ENCODE measurements around the gene DLG2.
"Not testable (repeated sequence)": the region's sequence is repeated elsewhere in the genome, so short reads cannot be mapped to it uniquely, and the experiment has no call there.

DLG2 gene

DNA sequence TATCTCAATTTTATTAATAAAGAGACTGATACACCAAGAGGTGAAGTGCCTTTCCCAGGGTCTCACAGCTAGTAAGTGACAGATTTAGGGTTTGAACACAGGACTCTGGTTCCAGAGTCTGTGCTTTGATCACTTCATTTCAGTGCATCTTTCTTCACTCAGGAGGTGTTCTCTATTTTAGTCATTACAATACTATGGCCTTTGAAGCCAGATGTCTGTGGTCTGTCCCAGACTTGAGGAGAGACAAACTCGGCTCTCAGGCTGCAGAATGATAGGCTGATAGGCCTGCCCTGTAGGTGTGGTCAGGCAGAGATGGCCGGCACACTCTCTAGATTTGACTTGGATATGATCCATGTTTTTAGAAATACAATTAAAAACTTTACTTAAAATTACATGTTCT is 1862.5 kb downstream of the DLG2 start:
- no peaks in the 10 kb centered on the region for H3K4me1 Mint-ChIP-seq
- ATAC-seq (replicated peaks; ENCODE audit: extremely low read depth, poor library complexity, severe bottlenecking) (no peak), DNase-seq (ENCODE audit: low spot score in 2 of 2) (no peak)
- H3K27me3 Mint-ChIP-seq: no peaks in the 10 kb centered on the region
- peaks cover under 1% of the 10 kb centered on the region for H3K36me3 Mint-ChIP-seq (ENCODE audit: insufficient read depth)
- H3K4me3 Mint-ChIP-seq: no peak overlapping the region
- peaks cover 6% of the 10 kb centered on the region for H3K9me3 Mint-ChIP-seq
- no peak overlapping the region for H3K27ac Mint-ChIP-seq (ENCODE audit: low read depth)

GRCh38 chr11:83760932-83761331 is 1866.2 kb downstream of the DLG2 start:
- no peaks in the 10 kb centered on the region for H3K4me1 Mint-ChIP-seq
- no peaks in the 10 kb centered on the region for H3K27me3 Mint-ChIP-seq
- ATAC-seq (replicated peaks; ENCODE audit: extremely low read depth, poor library complexity, severe bottlenecking): no peak
- no peak overlapping the region for H3K27ac Mint-ChIP-seq (ENCODE audit: low read depth)
- no peaks in the 10 kb centered on the region for H3K36me3 Mint-ChIP-seq (ENCODE audit: insufficient read depth)
- H3K9me3 Mint-ChIP-seq: peaks cover 6% of the 10 kb centered on the region
- H3K4me3 Mint-ChIP-seq: no peak overlapping the region
- no peak for DNase-seq (ENCODE audit: low spot score in 2 of 2)

DNA sequence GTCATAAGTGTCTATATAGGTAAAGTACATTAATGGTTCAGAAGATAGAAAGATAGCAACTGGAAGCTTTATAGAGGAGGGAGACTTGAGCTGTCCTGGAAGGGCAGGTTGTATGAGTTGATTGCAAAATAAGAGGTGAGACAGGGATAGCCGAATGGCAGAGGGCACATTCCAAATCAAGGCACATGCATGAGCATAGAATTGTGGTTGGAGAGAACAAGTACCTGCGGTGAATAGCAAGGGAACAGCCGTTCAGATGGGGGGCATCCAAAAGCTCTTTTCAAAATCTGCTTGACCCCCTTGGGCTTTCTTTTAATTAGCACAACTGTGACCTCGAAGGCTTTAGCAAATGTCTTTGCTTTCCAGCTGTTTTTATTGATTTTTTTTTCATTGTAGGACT is 1868.0 kb downstream of the DLG2 start:
- no peak for ATAC-seq (replicated peaks; ENCODE audit: extremely low read depth, poor library complexity, severe bottlenecking)
- H3K27ac Mint-ChIP-seq (ENCODE audit: low read depth): no peak overlapping the region
- H3K27me3 Mint-ChIP-seq: no peaks in the 10 kb centered on the region
- H3K9me3 Mint-ChIP-seq: peaks cover 6% of the 10 kb centered on the region
- no peak overlapping the region for H3K4me3 Mint-ChIP-seq
- DNase-seq (ENCODE audit: low spot score in 2 of 2): no peak
- no peaks in the 10 kb centered on the region for H3K4me1 Mint-ChIP-seq
- H3K36me3 Mint-ChIP-seq (ENCODE audit: insufficient read depth): no peaks in the 10 kb centered on the region

DNA sequence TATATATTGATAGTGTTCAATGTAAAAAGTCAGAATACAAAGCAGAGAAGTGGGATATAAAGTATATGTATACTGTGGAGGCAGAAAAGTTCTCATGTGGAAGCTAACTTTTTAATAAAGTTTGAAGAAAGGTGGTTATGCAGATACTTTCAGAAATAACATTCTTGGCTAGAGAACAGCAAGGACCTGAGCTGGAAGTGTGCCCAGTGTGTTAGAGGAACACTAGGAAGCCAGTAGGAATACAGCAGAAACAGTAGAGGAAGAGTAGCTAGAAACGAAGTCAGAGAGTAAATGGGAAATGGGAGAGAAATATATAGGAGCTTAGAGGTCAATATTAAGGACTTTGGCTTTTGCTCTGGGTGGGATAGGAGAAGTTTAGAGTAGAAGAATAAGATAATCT is 1876.1 kb downstream of the DLG2 start:
- peaks cover 7% of the 10 kb centered on the region for H3K27me3 Mint-ChIP-seq
- peaks cover 5% of the 10 kb centered on the region for H3K9me3 Mint-ChIP-seq
- DNase-seq (ENCODE audit: low spot score in 2 of 2): no peak
- no peaks in the 10 kb centered on the region for H3K36me3 Mint-ChIP-seq (ENCODE audit: insufficient read depth)
- H3K4me1 Mint-ChIP-seq: no peaks in the 10 kb centered on the region
- ATAC-seq (replicated peaks; ENCODE audit: extremely low read depth, poor library complexity, severe bottlenecking): no peak
- no peak overlapping the region for H3K27ac Mint-ChIP-seq (ENCODE audit: low read depth)
- H3K4me3 Mint-ChIP-seq: no peak overlapping the region

DNA sequence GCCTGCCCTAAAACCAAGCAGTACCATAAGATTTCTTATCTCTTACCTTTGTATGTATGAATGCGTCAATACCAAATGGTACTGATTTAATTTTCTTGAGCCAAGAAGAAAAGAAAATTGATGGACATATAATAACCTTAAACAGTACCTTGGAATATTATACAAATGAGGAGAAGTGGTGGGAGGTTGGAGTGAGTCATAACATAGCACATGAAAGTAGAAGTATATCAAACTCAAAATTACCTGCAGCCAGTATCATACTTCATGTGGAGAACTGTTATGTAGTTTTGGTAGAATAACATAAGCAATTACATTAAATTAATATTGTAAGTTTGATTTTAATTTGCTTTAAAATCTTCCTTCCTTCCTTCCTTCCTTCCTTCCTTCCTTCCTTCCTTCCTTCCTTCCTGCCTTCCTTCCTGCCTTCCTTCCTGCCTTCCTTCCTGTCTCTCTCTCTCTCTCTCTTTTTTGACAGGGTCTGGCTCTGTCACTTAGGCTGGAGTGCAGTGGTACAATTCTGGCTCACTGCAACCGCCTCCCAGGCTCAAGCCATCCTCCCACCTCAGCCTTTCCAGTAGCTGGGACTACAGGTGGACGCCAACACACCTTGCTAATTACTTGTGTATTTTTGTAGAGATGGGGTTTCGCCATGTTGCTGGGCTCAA is 1880.1 kb downstream of the DLG2 start:
- Mint-ChIP-seq H3K9me3 (peaks cover 10% of the 10 kb centered on the region), H3K4me3 (no peak overlapping the region), H3K27me3 (peaks cover 7% of the 10 kb centered on the region), H3K4me1 (no peaks in the 10 kb centered on the region), H3K36me3 (ENCODE audit: insufficient read depth) (no peaks in the 10 kb centered on the region), H3K27ac (ENCODE audit: low read depth) (no peak overlapping the region)
- ATAC-seq (replicated peaks; ENCODE audit: extremely low read depth, poor library complexity, severe bottlenecking): no peak
- no peak for DNase-seq (ENCODE audit: low spot score in 2 of 2)

DNA sequence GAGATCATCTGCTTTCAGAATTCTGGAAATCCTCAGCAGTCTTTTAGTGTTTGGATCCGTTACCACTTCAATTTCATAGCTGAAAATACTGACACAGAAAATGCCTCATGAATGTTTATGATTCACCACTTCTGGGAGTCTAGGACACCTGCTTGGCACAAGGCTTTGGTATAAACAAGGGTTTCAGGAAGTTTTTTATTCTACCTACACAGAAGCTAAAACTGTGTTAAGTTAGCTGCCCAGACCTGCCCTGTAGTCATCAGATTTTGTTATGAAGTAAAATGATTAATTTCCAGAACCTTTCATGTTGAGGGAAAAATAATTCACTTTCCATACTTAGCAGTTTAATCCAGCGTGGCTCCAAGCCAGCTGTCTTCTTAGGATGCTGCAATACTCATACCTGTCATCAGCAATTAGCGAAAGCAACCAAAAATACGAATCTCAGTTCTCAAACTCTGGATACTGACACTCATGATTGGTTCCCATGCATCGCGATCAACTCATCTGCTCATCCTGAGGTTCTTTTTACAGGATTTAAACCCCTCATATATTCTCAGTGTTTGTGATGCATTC is 1882.4 kb downstream of the DLG2 start:
- H3K4me1 Mint-ChIP-seq: no peaks in the 10 kb centered on the region
- no peaks in the 10 kb centered on the region for H3K27me3 Mint-ChIP-seq
- no peak overlapping the region for H3K27ac Mint-ChIP-seq (ENCODE audit: low read depth)
- no peaks in the 10 kb centered on the region for H3K36me3 Mint-ChIP-seq (ENCODE audit: insufficient read depth)
- no peak overlapping the region for H3K4me3 Mint-ChIP-seq
- no peak for DNase-seq (ENCODE audit: low spot score in 2 of 2)
- no peak for ATAC-seq (replicated peaks; ENCODE audit: extremely low read depth, poor library complexity, severe bottlenecking)
- peaks cover 5% of the 10 kb centered on the region for H3K9me3 Mint-ChIP-seq

GRCh38 chr11:83736684-83737083 is 1890.5 kb downstream of the DLG2 start:
- Mint-ChIP-seq H3K9me3 (peaks cover 6% of the 10 kb centered on the region), H3K4me1 (no peaks in the 10 kb centered on the region), H3K27me3 (no peaks in the 10 kb centered on the region), H3K4me3 (no peak overlapping the region), H3K27ac (ENCODE audit: low read depth) (no peak overlapping the region), H3K36me3 (ENCODE audit: insufficient read depth) (no peaks in the 10 kb centered on the region)
- ATAC-seq (replicated peaks; ENCODE audit: extremely low read depth, poor library complexity, severe bottlenecking): no peak
- no peak for DNase-seq (ENCODE audit: low spot score in 2 of 2)

DNA sequence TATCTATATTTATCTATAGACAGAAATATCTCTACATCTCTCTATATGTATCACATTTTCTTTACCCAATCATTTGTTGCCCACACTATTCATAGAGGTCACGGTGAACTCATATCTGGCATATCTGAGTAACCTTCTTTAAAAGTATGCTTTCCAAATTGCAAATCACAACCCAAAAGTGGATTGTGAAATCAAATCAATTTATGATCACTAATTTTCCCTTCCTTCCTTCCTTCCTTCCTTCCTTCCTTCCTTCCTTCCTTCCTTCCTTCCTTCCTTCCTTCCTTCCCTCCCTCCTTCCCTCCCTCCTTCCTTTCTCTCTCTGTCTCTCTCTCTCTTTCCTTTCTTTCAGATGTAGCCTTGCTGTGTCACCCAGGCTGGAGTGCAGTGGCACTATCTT is 1893.0 kb downstream of the DLG2 start:
- H3K27ac Mint-ChIP-seq (ENCODE audit: low read depth): no peak overlapping the region
- no peaks in the 10 kb centered on the region for H3K36me3 Mint-ChIP-seq (ENCODE audit: insufficient read depth)
- ATAC-seq (replicated peaks; ENCODE audit: extremely low read depth, poor library complexity, severe bottlenecking) (no peak), DNase-seq (ENCODE audit: low spot score in 2 of 2) (no peak)
- H3K9me3 Mint-ChIP-seq: peaks cover 6% of the 10 kb centered on the region
- no peak overlapping the region for H3K4me3 Mint-ChIP-seq
- H3K27me3 Mint-ChIP-seq: no peaks in the 10 kb centered on the region
- no peaks in the 10 kb centered on the region for H3K4me1 Mint-ChIP-seq

DNA sequence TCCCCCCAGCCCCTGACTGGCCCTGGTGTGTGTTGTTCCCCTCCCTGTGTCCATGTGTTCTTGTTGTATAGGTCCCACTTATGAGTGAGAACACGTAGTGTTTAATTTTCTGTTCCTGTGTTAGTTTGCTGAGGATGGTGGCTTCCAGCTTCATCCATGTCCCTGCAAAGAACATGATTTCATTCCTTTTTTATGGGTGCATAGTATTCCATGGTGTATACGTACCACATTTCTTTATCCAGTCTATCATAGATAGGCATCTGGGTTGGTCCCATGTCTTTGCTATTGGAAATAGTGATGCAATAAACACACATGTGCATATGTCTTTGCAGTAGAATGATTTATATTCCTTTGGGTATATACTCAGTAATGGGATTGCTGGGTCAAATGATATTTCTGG is 1895.9 kb downstream of the DLG2 start:
- not testable (repeated sequence) for H3K9me3 Mint-ChIP-seq; H3K4me3 Mint-ChIP-seq; H3K27ac Mint-ChIP-seq (ENCODE audit: low read depth); H3K4me1 Mint-ChIP-seq; H3K36me3 Mint-ChIP-seq (ENCODE audit: insufficient read depth); DNase-seq (ENCODE audit: low spot score in 2 of 2); ATAC-seq (replicated peaks; ENCODE audit: extremely low read depth, poor library complexity, severe bottlenecking); H3K27me3 Mint-ChIP-seq

- Mint-ChIP-seq H3K27ac (ENCODE audit: low read depth) (no peak overlapping the region), H3K9me3 (no peaks in the 10 kb centered on the region), H3K36me3 (ENCODE audit: insufficient read depth) (no peaks in the 10 kb centered on the region), H3K4me1 (peaks cover 7% of the 10 kb centered on the region), H3K4me3 (no peak overlapping the region), H3K27me3 (peaks cover 8% of the 10 kb centered on the region)
- DNase-seq (ENCODE audit: low spot score in 2 of 2) (no peak), ATAC-seq (replicated peaks; ENCODE audit: extremely low read depth, poor library complexity, severe bottlenecking) (no peak)
Measured at GRCh38 chr11:83728281-83728680, 1898.9 kb downstream of the DLG2 start.

DNA sequence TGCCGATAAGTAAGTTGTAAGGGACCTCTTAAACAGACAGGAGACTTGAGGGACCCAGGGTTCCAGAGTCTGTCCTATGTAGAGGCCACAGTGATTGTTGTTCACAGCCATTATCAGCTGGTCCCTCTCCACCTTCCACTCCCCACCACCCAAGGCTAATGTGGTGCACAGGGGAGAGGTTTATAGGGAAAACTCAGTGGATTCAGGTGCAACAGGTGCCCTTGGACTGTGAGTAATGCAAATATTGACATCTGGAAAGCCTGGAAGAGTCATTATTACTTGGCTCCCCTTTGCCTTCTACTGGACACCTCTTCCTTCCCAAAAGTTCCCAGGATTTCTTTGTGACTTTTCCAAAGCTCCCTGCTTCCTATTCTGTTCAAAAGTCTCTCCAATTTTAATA is 1899.9 kb downstream of the DLG2 start:
- no peak overlapping the region for H3K4me3 Mint-ChIP-seq

GRCh38 chr11:83726316-83726715 is 1900.8 kb downstream of the DLG2 start:
- Mint-ChIP-seq H3K27me3 (peaks cover 8% of the 10 kb centered on the region), H3K36me3 (ENCODE audit: insufficient read depth) (no peaks in the 10 kb centered on the region), H3K4me3 (no peak overlapping the region), H3K9me3 (no peaks in the 10 kb centered on the region), H3K27ac (ENCODE audit: low read depth) (no peak overlapping the region), H3K4me1 (peaks cover 7% of the 10 kb centered on the region)
- no peak for ATAC-seq (replicated peaks; ENCODE audit: extremely low read depth, poor library complexity, severe bottlenecking)
- DNase-seq (ENCODE audit: low spot score in 2 of 2): no peak

More for the DNA sequence above, 1899.9 kb downstream of the DLG2 start:
- ATAC-seq (replicated peaks; ENCODE audit: extremely low read depth, poor library complexity, severe bottlenecking) (no peak), DNase-seq (ENCODE audit: low spot score in 2 of 2) (no peak)
- H3K27me3 Mint-ChIP-seq: peaks cover 8% of the 10 kb centered on the region
- no peak overlapping the region for H3K27ac Mint-ChIP-seq (ENCODE audit: low read depth)
- peaks cover 7% of the 10 kb centered on the region for H3K4me1 Mint-ChIP-seq
- H3K9me3 Mint-ChIP-seq: no peaks in the 10 kb centered on the region
- H3K36me3 Mint-ChIP-seq (ENCODE audit: insufficient read depth): no peaks in the 10 kb centered on the region

DNA sequence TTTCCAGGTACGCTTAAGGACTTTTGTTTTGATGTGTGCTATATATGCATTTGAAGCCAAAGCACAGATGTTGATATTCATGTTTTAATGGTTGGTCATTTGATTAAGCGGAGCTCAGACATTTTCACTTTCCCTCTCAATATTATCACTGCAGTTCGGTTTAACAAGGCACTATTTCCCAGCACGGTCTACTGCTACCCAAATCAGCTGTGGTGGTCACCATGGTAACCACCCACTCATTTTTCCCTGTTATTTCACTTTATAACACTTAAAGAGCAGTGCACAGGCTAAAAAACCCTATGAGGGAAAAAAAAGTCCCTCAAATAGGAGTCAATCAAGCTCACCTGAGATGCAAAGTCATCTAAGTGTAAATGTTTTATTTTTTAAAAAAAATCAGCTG is 1901.4 kb downstream of the DLG2 start:
- Mint-ChIP-seq H3K9me3 (no peaks in the 10 kb centered on the region), H3K27me3 (peaks cover 8% of the 10 kb centered on the region), H3K36me3 (ENCODE audit: insufficient read depth) (no peaks in the 10 kb centered on the region), H3K27ac (ENCODE audit: low read depth) (no peak overlapping the region), H3K4me1 (peaks cover 7% of the 10 kb centered on the region), H3K4me3 (no peak overlapping the region)
- DNase-seq (ENCODE audit: low spot score in 2 of 2) (no peak), ATAC-seq (replicated peaks; ENCODE audit: extremely low read depth, poor library complexity, severe bottlenecking) (no peak)
